Lower leg skin (tissue), 4 donors: ENCODE measurements around the gene RBBP5. TPM values are rescaled to one million over a fixed set of nuclear protein-coding genes. Genes with fewer than 3 reads are reported as not detected.

Source experiments
- DNase-seq, 2 donors: peaks; one replicate each; pipeline ENCODE4 v3.0.0-alpha.2; 2019; ENCODE audit warnings: low spot score in 2 of 2
- H3K4me3 ChIP-seq: fragments of 200-600 bp; sonication (generic); 2 replicates; pipeline ENCODE4 v1.5.1; 2017; ENCODE audit warnings: mild to moderate bottlenecking, low read depth; ENCODE audit not compliant: poor library complexity, severe bottlenecking
- POLR2A ChIP-seq, 2 donors: fragments of 450-650 bp; IDR thresholded peaks; one replicate each; pipeline ENCODE4 v1.6.1; 2016 to 2017; ENCODE audit warnings: antibody characterized with exemption in 2 of 2, mild to moderate bottlenecking in 1 of 2, moderate library complexity in 1 of 2
- WGBS, 2 donors: methylation state at CpG; one replicate each; pipeline ENCODE4 v1.1.5; 2018; 5-methylcytosine and 5-hydroxymethylcytosine counted together
- intact Hi-C: fragments of 100-400 bp; cut with DNase I; formaldehyde crosslinking; loops from one replicate; pipeline ENCODE4 v1.15.0; 2023; ENCODE audit warnings: low total_unique reads
- total RNA-seq, 4 donors: library from RNA; depleted of rRNA; stranded (reverse); fragments of >200 nt; gene quantifications; one replicate each; pipeline ENCODE4 v1.1.0, GENCODE V29; 2016
- TF ChIP-seq, protein P1 (sequence below), 3 donors: fragments of 450-650 bp; IDR thresholded peaks; one replicate each; pipeline ENCODE4 v1.5.1; 2016; ENCODE audit warnings: antibody characterized with exemption in 3 of 3, mild to moderate bottlenecking in 3 of 3, moderate library complexity in 2 of 3

RBBP5 gene
- total RNA-seq, 4 donors from 2014 or later, result 16.2 to 35.8 (median 17.3) TPM

GRCh38 chr1:205068001-205068400 lies 53.8 kb downstream of the RBBP5 start:
- TF ChIP-seq, protein P1, sequence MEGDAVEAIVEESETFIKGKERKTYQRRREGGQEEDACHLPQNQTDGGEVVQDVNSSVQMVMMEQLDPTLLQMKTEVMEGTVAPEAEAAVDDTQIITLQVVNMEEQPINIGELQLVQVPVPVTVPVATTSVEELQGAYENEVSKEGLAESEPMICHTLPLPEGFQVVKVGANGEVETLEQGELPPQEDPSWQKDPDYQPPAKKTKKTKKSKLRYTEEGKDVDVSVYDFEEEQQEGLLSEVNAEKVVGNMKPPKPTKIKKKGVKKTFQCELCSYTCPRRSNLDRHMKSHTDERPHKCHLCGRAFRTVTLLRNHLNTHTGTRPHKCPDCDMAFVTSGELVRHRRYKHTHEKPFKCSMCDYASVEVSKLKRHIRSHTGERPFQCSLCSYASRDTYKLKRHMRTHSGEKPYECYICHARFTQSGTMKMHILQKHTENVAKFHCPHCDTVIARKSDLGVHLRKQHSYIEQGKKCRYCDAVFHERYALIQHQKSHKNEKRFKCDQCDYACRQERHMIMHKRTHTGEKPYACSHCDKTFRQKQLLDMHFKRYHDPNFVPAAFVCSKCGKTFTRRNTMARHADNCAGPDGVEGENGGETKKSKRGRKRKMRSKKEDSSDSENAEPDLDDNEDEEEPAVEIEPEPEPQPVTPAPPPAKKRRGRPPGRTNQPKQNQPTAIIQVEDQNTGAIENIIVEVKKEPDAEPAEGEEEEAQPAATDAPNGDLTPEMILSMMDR (IDR thresholded peaks at IDR 0.05), result no peak
- TF ChIP-seq POLR2A (IDR thresholded peaks at IDR 0.05), result no peak
- 81 to 87% methylated on average over 4 of the region's 4 CpGs for WGBS, 2 donors
- intact Hi-C loops, result no loop called here
- no peak overlapping the region for H3K4me3 ChIP-seq
- peak in 1 of 2 donors; percentile 72 for DNase-seq

DNA sequence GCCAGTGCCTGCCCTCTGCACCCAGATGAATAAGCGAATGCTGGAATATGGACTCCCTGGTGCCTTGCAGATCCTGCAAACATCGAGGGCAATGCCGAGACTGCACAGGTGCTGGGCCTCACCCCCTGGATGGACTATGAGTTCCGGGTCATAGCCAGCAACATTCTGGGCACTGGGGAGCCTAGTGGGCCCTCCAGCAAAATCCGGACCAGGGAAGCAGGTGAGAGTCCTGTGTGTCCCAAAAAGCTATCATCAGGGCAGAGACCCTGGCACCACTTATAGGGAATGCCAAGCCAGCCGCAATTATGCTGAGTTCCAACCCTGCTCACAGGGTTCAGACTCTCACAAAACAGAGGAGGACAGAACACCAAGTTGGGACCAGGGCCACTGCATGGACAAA lies 54.7 kb downstream of the RBBP5 start:
- WGBS, 2 donors, result 93 to 96% methylated on average over 6 of the region's 6 CpGs
- intact Hi-C loops, result no loop called here
- no peak overlapping the region for H3K4me3 ChIP-seq
- DNase-seq, result peak in 1 of 2 donors; percentile 31
- TF ChIP-seq, protein P1 (IDR thresholded peaks at IDR 0.05), result no peak
- TF ChIP-seq POLR2A (IDR thresholded peaks at IDR 0.05), result no peak

DNA sequence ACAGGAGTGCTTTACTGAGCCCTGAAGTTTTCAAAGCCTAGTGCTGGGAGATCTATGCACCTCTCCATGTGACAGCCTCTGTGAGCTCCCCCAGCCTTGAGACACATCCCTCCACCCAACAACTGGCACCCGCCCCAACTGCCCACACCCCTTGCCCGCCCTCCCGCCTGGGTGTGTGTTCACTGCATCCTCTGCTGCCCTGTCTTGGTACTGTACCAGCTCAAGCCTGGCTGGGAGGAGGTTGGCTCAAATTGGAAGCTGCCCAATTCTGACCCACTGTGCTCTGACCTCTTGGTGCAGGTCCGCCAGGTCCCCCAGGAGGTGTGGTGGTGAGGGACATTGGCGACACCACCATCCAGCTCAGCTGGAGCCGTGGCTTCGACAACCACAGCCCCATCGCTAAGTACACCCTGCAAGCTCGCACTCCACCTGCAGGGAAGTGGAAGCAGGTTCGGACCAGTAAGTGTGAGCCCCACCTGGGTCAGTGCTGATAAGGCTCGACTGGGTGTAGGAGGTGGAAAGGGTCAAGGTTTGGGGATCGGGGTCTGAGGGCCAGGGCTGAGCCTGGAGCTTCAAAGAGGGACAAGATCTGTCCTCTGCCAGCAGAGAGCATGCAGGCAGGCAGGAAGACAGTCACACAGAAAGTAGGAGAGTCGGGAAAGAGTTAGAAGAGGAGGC lies 55.5 kb downstream of the RBBP5 start:
- 67 to 72% methylated on average over 13 of the region's 13 CpGs for WGBS, 2 donors
- no peak for TF ChIP-seq POLR2A (IDR thresholded peaks at IDR 0.05)
- TF ChIP-seq, protein P1 (IDR thresholded peaks at IDR 0.05), result no peak
- H3K4me3 ChIP-seq, result no peak overlapping the region
- peak in 1 of 2 donors; percentile 72 for DNase-seq
- intact Hi-C loops, result no loop called here

GRCh38 chr1:205065666-205066065 lies 56.1 kb downstream of the RBBP5 start:
- intact Hi-C loops, result no loop called here
- no peak overlapping the region for H3K4me3 ChIP-seq
- TF ChIP-seq, protein P1 (IDR thresholded peaks at IDR 0.05), result no peak
- TF ChIP-seq POLR2A (IDR thresholded peaks at IDR 0.05), result no peak
- DNase-seq, result peak in 1 of 2 donors; percentile 31
- WGBS, 2 donors, result 89 to 96% methylated on average over 8 to 14 of the region's 14 CpGs

DNA sequence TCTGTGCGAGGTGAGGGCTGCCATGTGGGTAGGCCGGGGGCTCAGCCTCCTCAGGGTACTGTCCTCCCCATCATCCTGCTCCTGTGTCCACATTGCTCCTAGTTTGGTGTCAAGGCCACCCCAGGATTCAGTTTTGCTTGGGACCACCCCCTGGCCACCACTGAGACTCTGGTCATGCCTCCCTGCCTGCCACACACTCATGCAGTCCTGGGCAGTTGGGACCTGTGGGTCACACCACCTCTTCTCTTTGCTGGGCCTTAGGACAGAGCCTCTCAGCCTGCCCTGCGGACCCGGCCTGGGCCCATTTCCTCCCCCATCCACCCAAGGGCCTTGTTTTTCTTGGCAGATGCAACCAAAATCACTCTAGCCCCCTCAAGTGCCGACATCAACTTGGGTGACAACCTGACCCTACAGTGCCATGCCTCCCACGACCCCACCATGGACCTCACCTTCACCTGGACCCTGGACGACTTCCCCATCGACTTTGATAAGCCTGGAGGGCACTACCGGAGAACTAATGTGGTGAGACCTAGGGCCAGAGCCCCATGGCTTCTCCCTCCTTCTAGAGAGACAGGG lies 56.9 kb downstream of the RBBP5 start:
- no peak for TF ChIP-seq POLR2A (IDR thresholded peaks at IDR 0.05)
- TF ChIP-seq, protein P1 (IDR thresholded peaks at IDR 0.05), result no peak
- intact Hi-C loops, result loop anchor here (5.0 kb wide), 1 partner anchor 78 kb away; no protein-coding TSS in a partner anchor
- no peak overlapping the region for H3K4me3 ChIP-seq
- peak in 1 of 2 donors; percentile 67 for DNase-seq
- WGBS, 2 donors, result 88 to 93% methylated on average over 7 to 9 of the region's 9 CpGs
